HUES6 (cell line): ENCODE measurements around the gene NR4A1.

Source experiments
- H3K27ac ChIP-seq: 2 replicates; pipeline ENCODE4 v1.7.0; 2013; ENCODE audit warnings: low read depth, mild to moderate bottlenecking, low read length, inconsistent platforms
- H3K27me3 ChIP-seq: 2 replicates; pipeline ENCODE4 v1.6.1; 2013; ENCODE audit warnings: low read length; ENCODE audit not compliant: control insufficient read depth, insufficient read depth
- H3K36me3 ChIP-seq: 2 replicates; pipeline ENCODE4 v1.6.1; 2013; ENCODE audit warnings: low read length; ENCODE audit not compliant: control insufficient read depth, insufficient read depth
- H3K4me1 ChIP-seq: 2 replicates; pipeline ENCODE4 v1.6.1; 2013; ENCODE audit warnings: low read length; ENCODE audit not compliant: control insufficient read depth, insufficient read depth
- H3K4me3 ChIP-seq: 2 replicates; pipeline ENCODE4 v1.5.1; 2013; ENCODE audit warnings: low read depth, low read length
- H3K9ac ChIP-seq: one replicate; pipeline ENCODE4 v1.6.1; 2013; ENCODE audit warnings: mild to moderate bottlenecking, low read length
- H3K9me3 ChIP-seq: 2 replicates; pipeline ENCODE4 v1.6.1; 2013; ENCODE audit warnings: low read depth, low read length; ENCODE audit not compliant: control insufficient read depth, insufficient read depth

The NR4A1 gene

DNA sequence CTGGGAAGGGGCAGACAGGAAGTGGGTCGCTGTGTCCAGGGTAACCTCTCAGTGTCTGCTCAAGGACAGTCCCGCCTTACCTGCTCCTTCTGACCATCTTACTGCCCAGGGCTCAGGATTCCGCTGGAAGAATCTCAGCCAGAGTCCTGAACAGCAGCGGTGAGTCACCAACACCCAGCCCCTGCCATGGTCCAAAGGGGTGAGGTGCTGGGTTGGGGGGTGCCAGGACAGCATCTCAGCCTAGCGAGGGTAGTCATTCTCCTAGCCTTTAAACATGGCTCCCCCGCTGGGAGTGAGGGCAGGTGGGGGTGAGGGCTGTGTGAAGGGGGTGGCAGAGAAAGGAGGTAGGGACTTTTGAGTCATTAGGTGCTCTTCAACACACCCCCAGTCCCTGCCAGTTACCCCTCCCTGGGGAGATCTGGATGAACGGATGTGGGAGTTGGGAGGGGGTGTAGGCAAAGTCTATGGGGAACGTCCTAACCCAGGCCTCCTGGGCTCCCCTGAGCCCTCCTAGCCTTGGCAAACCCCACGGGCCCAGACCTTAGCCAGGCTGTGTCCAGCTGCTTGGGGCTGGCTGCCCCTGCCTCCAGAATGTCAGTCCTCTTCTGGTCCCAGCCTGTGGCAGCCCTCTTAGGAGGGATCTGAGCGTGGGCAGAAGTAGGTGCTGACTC lies 42.0 kb upstream of the NR4A1 start:
- Histone ChIP-seq H3K27ac (no peak overlapping the region), H3K36me3 (peaks cover 12% of the 10 kb centered on the region; the same call in 1 of the 2 replicates), H3K9me3 (no peaks in the 10 kb centered on the region), H3K27me3 (peaks cover 63% of the 10 kb centered on the region), H3K9ac (no peak overlapping the region), H3K4me1 (peaks cover 44% of the 10 kb centered on the region), H3K4me3 (no peak overlapping the region)

GRCh38 chr12:52010152-52010622 lies 41.1 kb upstream of the NR4A1 start:
- peak overlapping the region; percentile 40 for H3K9ac ChIP-seq
- H3K4me3 ChIP-seq, result no peak overlapping the region
- no peak overlapping the region; the same call in 1 of the 2 replicates for H3K27ac ChIP-seq
- peaks cover 12% of the 10 kb centered on the region; the same call in 1 of the 2 replicates for H3K36me3 ChIP-seq
- peaks cover 46% of the 10 kb centered on the region for H3K4me1 ChIP-seq
- H3K9me3 ChIP-seq, result no peaks in the 10 kb centered on the region
- peaks cover 59% of the 10 kb centered on the region for H3K27me3 ChIP-seq

DNA sequence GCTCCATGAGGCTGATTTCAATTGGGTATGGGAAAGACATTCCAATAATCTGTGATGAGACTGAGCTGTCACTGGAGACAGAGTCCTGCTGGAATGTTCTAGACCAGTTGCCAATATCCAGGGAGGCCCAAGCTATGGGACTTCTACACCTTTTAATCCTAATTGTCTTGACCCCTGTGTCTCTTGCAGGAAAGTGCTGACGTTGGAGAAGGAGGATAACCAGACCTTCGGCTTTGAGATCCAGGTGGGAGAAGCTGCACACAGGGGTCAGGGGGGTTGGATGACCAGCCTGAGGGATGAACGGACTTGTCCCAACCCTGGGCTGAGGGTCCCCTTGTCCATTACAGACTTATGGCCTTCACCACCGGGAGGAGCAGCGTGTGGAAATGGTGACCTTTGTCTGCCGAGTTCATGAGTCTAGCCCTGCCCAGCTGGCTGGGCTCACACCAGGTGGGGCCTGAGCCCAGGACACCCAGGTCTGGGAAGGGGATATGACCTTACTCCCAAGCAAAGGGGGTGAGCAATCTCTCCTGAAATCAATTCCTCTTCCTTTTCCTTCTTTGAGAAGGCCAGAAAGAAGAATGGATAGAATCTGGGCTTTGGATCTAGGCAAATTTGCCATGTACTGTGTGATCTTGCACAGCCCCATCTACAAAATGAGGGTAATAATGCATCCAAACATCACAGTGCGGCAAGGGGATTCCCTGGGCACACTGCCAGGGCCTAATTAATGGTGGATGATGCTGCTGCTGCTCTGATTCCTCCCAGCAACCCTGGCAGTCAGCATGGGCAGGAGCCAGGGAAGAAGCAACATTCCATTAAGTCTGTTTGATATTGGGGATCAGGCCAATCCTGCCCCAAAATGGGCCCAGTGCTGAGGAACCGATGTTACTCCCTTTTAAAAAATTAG lies 40.3 kb upstream of the NR4A1 start:
- Histone ChIP-seq H3K27me3 (peaks cover 59% of the 10 kb centered on the region), H3K9ac (peak overlapping the region; percentile 5), H3K27ac (no peak overlapping the region), H3K36me3 (peaks cover 12% of the 10 kb centered on the region; the same call in 1 of the 2 replicates), H3K4me3 (no peak overlapping the region), H3K9me3 (no peaks in the 10 kb centered on the region), H3K4me1 (peaks cover 47% of the 10 kb centered on the region)

GRCh38 chr12:52011602-52012214 lies 39.5 kb upstream of the NR4A1 start:
- Histone ChIP-seq H3K4me1 (peaks cover 43% of the 10 kb centered on the region), H3K27me3 (peaks cover 57% of the 10 kb centered on the region), H3K9me3 (no peaks in the 10 kb centered on the region), H3K4me3 (no peak overlapping the region), H3K36me3 (peaks cover 12% of the 10 kb centered on the region; the same call in 1 of the 2 replicates), H3K9ac (no peak overlapping the region), H3K27ac (no peak overlapping the region)

- no peak overlapping the region for H3K27ac ChIP-seq
- H3K27me3 ChIP-seq, result peaks cover 43% of the 10 kb centered on the region
- peaks cover 41% of the 10 kb centered on the region for H3K4me1 ChIP-seq
- H3K36me3 ChIP-seq, result peaks cover 12% of the 10 kb centered on the region; the same call in 1 of the 2 replicates
- H3K9me3 ChIP-seq, result no peaks in the 10 kb centered on the region
- no peak overlapping the region for H3K9ac ChIP-seq
- no peak overlapping the region for H3K4me3 ChIP-seq
These were observed 37.5 kb upstream of the NR4A1 start for GRCh38 chr12:52013626-52014310.

DNA sequence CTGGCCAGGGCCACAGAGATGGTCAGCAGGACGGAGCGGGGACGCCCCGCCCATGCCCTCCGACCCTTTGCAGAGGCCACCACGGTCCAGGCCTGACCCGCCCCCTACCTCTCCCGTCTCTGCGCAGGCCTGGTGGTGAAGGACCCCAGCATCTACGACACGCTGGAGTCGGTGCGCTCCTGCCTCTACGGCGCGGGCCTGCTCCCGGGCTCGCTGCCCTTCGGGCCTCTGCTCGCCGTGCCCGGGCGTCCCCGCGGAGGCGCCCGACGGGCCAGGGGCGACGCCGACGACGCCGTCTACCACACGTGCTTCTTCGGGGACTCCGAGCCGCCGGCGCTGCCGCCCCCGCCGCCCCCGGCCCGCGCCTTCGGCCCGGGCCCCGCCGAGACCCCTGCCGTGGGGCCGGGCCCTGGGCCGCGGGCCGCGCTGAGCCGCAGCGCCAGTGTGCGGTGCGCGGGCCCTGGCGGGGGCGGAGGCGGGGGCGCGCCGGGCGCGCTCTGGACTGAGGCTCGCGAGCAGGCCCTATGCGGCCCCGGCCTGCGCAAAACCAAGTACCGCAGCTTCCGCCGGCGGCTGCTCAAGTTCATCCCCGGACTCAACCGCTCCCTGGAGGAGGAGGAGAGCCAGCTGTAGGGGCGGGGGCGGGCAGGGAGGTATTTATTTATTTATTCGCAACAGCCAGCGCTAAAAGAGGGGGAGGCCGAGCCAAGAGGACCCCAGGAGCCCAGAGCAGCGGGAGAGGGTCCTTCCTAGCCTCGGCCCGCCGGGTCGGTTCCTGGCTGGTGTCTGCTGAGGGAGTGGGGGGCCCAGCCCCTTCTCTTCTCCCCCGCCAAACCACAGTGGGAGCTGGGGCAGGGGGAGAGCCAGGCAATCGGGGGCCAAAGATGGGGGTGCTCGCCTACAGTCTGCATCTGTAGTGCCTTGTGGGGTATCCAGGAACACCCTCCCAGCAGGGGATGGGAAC lies 36.4 kb upstream of the NR4A1 start:
- H3K9ac ChIP-seq, result no peak overlapping the region
- H3K4me1 ChIP-seq, result peaks cover 31% of the 10 kb centered on the region
- H3K9me3 ChIP-seq, result no peaks in the 10 kb centered on the region
- peaks cover 12% of the 10 kb centered on the region; the same call in 1 of the 2 replicates for H3K36me3 ChIP-seq
- H3K27ac ChIP-seq, result no peak overlapping the region
- H3K27me3 ChIP-seq, result peaks cover 39% of the 10 kb centered on the region
- peak overlapping the region; percentile 49; the same call in 1 of the 2 replicates for H3K4me3 ChIP-seq

DNA sequence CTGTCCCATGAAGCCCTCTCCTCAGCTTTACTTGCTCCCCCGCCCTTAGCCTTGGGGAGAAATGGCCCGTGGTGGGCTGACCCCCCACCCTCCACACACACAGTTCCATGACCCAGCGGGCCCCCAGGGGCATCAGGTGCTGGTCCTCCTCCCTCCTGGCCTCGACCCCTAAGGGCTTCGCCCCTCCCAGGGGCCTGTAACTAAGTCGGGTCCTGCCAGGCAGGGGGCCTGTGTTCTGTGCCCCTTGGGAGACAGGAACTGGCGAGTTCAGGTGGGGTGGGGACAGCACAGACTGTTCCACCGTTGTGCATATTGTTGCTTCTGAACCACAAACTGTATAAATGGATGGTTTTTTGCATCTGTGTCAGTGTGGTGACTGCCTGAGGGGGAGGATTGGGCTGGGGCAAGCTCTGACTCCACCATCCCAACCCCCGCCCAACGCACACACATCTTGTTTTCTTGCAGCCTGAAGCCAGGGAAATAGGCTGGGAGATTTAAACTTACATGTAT lies 35.7 kb upstream of the NR4A1 start:
- H3K4me1 ChIP-seq, result peaks cover 30% of the 10 kb centered on the region
- H3K27me3 ChIP-seq, result peaks cover 43% of the 10 kb centered on the region
- H3K4me3 ChIP-seq, result no peak overlapping the region

DNA sequence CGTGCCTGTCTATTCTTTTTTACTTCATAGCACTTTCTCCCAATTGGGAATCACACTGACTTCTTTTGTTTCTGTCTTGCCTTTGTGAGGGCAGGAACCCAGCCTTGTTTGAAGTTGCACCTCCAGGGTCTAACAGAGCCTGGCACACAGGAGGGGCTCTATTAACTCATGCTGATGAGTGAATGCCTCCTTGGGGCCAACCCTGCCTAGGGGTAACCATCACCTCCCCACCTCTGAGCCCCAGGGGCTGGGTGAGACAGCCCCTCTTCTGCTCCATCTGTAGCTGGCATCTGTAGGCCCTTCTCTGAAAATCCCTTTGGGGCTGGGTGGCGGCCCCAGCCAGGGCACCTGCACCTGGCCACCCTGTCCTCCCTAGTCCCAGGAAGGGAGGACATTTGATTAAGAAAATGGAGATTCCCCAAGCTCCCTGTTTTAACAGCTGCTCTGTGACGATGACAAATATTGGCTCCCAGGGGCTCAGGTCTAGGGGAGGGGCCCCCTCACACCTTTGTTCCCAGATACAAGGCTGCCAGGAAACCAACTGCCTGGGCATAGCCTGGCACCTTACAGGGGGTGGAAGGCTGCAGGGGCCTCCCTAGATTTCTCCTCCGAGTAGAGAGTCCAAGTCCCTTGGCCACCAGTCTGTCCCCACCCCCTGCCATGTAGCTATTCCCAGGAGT lies 32.7 kb upstream of the NR4A1 start:
- Histone ChIP-seq H3K27ac (no peak overlapping the region), H3K27me3 (peaks cover 56% of the 10 kb centered on the region), H3K36me3 (no peaks in the 10 kb centered on the region), H3K4me3 (no peak overlapping the region), H3K9me3 (no peaks in the 10 kb centered on the region), H3K9ac (no peak overlapping the region), H3K4me1 (peaks cover 30% of the 10 kb centered on the region)

More for the DNA sequence above, 35.7 kb upstream of the NR4A1 start:
- Histone ChIP-seq H3K36me3 (peaks cover 12% of the 10 kb centered on the region; the same call in 1 of the 2 replicates), H3K27ac (no peak overlapping the region), H3K9ac (no peak overlapping the region), H3K9me3 (no peaks in the 10 kb centered on the region)

- Histone ChIP-seq H3K9ac (no peak overlapping the region), H3K36me3 (no peaks in the 10 kb centered on the region), H3K9me3 (no peaks in the 10 kb centered on the region), H3K27me3 (peaks cover 55% of the 10 kb centered on the region), H3K4me3 (no peak overlapping the region), H3K4me1 (peaks cover 27% of the 10 kb centered on the region), H3K27ac (no peak overlapping the region)
These were observed 32.0 kb upstream of the NR4A1 start for GRCh38 chr12:52019113-52019770.
